NB4 (cell line): Measurements from ENCODE around the gene A2ML1.
A peak's percentile ranks its signal among the peaks of the same experiment; 100 is the strongest.

Source experiments
- DNase-seq: peaks from one replicate; pipeline ENCODE4 v3.0.0; 2010; ENCODE audit warnings: low read depth
- H3K4me3 ChIP-seq: one replicate; pipeline ENCODE4 v1.5.1; 2011; ENCODE audit warnings: mild to moderate bottlenecking, low read depth, low read length, moderate library complexity
- CTCF ChIP-seq: IDR thresholded peaks from one replicate; pipeline ENCODE4 v1.5.1; 2012; ENCODE audit warnings: low read depth, low read length
- MAX ChIP-seq: IDR thresholded peaks from 2 replicates; pipeline ENCODE4 v1.6.1; 2011; ENCODE audit warnings: low read depth, low read length
- MYC ChIP-seq: IDR thresholded peaks from 2 replicates; pipeline ENCODE4 v1.6.1; 2011; ENCODE audit warnings: low read depth, low read length
- POLR2A ChIP-seq: IDR thresholded peaks from 2 replicates; pipeline ENCODE4 v1.6.1; 2011; ENCODE audit warnings: mild to moderate bottlenecking; ENCODE audit not compliant: insufficient read length; ENCODE audit errors: extremely low read depth

Gene A2ML1

GRCh38 chr12:8821591-8821990 is 830 bp upstream of the A2ML1 start:
- TF ChIP-seq CTCF (no peak), MAX (no peak), MYC (no peak), POLR2A (no peak)
- DNase-seq, result no peak
- H3K4me3 ChIP-seq, result no peak overlapping the region

- no peak overlapping the region for H3K4me3 ChIP-seq
- TF ChIP-seq POLR2A, result no peak
- TF ChIP-seq MYC, result no peak
- TF ChIP-seq CTCF, result peak; percentile 31
- peak; percentile 34 for DNase-seq
Measured at GRCh38 chr12:8823565-8824300, 1.3 kb downstream of the A2ML1 start.

GRCh38 chr12:8827551-8828256 is 5.3 kb downstream of the A2ML1 start:
- H3K4me3 ChIP-seq, result no peak overlapping the region
- no peak for DNase-seq
- no peak for TF ChIP-seq POLR2A
- TF ChIP-seq MAX, result no peak
- TF ChIP-seq CTCF, result no peak
- no peak for TF ChIP-seq MYC

DNA sequence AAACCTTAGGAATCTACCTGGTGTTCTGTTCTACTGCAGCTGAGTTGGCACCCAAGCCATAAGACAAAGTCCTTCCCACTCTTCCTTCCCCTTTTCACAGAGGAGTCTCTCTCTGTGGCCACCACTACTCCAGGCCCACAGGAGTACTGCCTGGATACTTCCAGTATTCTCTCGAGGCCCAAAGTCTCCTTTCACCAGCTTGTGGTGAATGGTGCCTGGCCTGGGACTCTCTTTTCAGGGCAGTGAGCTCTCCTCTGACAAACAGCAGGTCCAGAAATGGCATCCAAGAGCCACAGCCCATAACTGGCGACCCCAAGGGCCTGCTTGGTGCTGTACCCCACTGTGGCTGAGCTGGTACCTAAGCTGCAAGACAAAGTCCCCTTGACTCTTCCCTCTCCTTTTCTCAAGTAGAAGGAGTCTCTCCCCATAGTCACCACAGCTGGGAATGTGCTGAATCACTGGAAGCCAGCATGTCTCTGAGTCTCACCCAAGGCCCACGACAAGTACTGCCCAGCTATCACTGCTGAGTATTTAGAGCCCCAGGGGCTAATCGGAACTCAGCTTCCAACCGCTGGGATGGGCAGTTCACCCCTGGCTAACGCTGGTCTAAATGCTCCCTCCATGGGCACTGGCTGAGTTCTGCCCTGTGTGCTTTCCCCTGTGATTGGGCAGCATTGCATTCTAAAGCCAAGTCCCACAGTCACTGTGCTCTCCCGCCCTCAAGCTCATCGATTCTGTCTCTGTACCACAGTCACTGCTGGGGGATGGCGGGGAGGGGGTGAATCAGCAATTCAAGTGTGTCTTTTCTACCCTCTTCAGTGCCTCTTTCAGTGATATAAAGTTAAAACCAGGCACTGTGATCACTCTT is 6.1 kb downstream of the A2ML1 start:
- no peak overlapping the region for H3K4me3 ChIP-seq
- DNase-seq, result no peak
- TF ChIP-seq CTCF (no peak), MYC (no peak), MAX (no peak), POLR2A (no peak)

- no peak for TF ChIP-seq POLR2A
- TF ChIP-seq MYC, result no peak
- TF ChIP-seq CTCF, result no peak
- TF ChIP-seq MAX, result no peak
- DNase-seq, result no peak
- H3K4me3 ChIP-seq, result no peak overlapping the region
Measured at GRCh38 chr12:8829125-8829518, 6.7 kb downstream of the A2ML1 start.
